Fibroblast of lung (primary cell): Measurements from ENCODE around the gene ELAVL2.

Experiments
- EZH2 ChIP-seq: IDR thresholded peaks from 2 replicates; pipeline ENCODE4 v1.5.1; 2012; ENCODE audit warnings: low read length, control low read depth, mild to moderate bottlenecking; ENCODE audit errors: missing control alignments
- TF ChIP-seq, protein P1 (sequence below), 2 donors: IDR thresholded peaks in 1 of 2; conservative IDR thresholded peaks in 1 of 2; 1 replicate in 1 of 2; 2 replicates in 1 of 2; pipeline ENCODE4 v1.5.1; 2011 to 2012; ENCODE audit warnings: low read length in 2 of 2, control low read depth in 1 of 2, inconsistent platforms in 1 of 2, low read depth in 1 of 2, mild to moderate bottlenecking in 1 of 2

DNA sequence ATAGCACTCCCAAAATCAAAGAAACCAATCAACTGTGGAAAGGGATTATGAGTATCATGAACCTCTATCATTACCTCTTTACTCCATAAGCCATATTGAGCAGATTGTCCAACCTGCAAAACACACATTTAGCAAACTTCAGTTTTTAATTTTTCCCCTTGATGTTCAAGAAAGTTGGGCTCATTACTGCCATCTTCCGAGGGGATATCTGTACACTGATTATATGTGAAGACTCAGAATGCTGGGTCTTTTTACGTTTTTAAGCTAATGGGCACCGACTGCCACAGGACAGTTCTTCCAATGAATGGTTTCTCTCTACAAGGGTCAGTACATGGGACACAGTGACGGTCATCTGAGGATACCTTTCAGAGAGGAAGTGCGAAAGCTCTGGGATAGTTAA lies 132.7 kb downstream of the ELAVL2 start:
- TF ChIP-seq, protein P1, sequence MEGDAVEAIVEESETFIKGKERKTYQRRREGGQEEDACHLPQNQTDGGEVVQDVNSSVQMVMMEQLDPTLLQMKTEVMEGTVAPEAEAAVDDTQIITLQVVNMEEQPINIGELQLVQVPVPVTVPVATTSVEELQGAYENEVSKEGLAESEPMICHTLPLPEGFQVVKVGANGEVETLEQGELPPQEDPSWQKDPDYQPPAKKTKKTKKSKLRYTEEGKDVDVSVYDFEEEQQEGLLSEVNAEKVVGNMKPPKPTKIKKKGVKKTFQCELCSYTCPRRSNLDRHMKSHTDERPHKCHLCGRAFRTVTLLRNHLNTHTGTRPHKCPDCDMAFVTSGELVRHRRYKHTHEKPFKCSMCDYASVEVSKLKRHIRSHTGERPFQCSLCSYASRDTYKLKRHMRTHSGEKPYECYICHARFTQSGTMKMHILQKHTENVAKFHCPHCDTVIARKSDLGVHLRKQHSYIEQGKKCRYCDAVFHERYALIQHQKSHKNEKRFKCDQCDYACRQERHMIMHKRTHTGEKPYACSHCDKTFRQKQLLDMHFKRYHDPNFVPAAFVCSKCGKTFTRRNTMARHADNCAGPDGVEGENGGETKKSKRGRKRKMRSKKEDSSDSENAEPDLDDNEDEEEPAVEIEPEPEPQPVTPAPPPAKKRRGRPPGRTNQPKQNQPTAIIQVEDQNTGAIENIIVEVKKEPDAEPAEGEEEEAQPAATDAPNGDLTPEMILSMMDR (conservative IDR thresholded peaks at IDR 0.05 in 1 of 2, IDR thresholded peaks at IDR 0.05 in 1 of 2; ENCODE audit: low read depth in 1 of 2, low read length in 2 of 2): no peak
- TF ChIP-seq EZH2: no peak
